ENCODE measurements around the gene ASTN2. TPM values are rescaled to one million over a fixed set of nuclear protein-coding genes. Genes with fewer than 3 reads are reported as not detected.
A peak's percentile ranks its signal among the peaks of the same experiment; 100 is the strongest.

The ASTN2 gene
- total RNA-seq, 1 donor from 2014 or later, result 13.6 TPM

DNA sequence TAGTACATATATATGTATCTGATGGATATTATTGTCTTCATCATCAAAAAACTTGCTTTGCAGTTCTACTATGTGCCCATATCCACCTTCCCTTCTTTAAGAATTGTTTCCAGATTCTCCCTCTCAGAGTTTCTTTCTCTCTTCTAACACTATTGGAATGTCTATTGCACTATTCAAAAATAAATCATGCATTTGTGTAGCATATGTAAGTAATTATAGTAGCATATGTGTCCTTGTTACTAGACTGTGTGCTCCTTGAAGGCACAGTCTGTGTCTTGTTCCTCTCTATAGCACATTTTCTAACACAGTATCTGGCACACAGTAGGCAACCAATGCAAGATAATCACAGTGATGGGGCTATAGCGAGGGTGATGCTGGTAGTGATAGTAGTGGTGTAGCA is 771.2 kb downstream of the ASTN2 start:
- Mint-ChIP-seq H3K9me3 (ENCODE audit: unreplicated experiment) (no peaks in the 10 kb centered on the region), H3K27me3 (ENCODE audit: low read depth, unreplicated experiment) (no peaks in the 10 kb centered on the region), H3K4me1 (ENCODE audit: low read depth, unreplicated experiment) (peaks cover 15% of the 10 kb centered on the region), H3K27ac (ENCODE audit: unreplicated experiment) (no peak overlapping the region), H3K4me3 (ENCODE audit: unreplicated experiment) (no peak overlapping the region), H3K36me3 (ENCODE audit: low read depth, unreplicated experiment) (no peaks in the 10 kb centered on the region)
- Histone ChIP-seq H3K4me2 (ENCODE audit: low read length) (no peak overlapping the region), H3K27me3 (ENCODE audit: insufficient read depth, low read length) (no peaks in the 10 kb centered on the region), H3K36me3 (ENCODE audit: insufficient read depth, low read length) (no peaks in the 10 kb centered on the region), H3K79me2 (ENCODE audit: insufficient read depth, low read length) (no peaks in the 10 kb centered on the region), H2AFZ (ENCODE audit: low read depth, low read length) (no peak overlapping the region), H3K27ac (ENCODE audit: low read depth, low read length) (no peak overlapping the region), H3K9ac (ENCODE audit: low read length) (no peak overlapping the region), H3K4me3 (ENCODE audit: insufficient read depth, low read depth, low read length) (no peak overlapping the region), H4K20me1 (ENCODE audit: insufficient read depth, low read length) (no peaks in the 10 kb centered on the region), H3K9me3 (ENCODE audit: insufficient read depth, low read depth, low read length) (no peaks in the 10 kb centered on the region), H3K4me1 (ENCODE audit: insufficient read depth, low read length) (no peaks in the 10 kb centered on the region)
- peak; percentile 11 for DNase-seq (ENCODE audit: low read depth)
- no peak for TF ChIP-seq EZH2 (IDR thresholded peaks at IDR 0.05; ENCODE audit: insufficient read depth, low read length)
- TF ChIP-seq, protein P1, sequence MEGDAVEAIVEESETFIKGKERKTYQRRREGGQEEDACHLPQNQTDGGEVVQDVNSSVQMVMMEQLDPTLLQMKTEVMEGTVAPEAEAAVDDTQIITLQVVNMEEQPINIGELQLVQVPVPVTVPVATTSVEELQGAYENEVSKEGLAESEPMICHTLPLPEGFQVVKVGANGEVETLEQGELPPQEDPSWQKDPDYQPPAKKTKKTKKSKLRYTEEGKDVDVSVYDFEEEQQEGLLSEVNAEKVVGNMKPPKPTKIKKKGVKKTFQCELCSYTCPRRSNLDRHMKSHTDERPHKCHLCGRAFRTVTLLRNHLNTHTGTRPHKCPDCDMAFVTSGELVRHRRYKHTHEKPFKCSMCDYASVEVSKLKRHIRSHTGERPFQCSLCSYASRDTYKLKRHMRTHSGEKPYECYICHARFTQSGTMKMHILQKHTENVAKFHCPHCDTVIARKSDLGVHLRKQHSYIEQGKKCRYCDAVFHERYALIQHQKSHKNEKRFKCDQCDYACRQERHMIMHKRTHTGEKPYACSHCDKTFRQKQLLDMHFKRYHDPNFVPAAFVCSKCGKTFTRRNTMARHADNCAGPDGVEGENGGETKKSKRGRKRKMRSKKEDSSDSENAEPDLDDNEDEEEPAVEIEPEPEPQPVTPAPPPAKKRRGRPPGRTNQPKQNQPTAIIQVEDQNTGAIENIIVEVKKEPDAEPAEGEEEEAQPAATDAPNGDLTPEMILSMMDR (IDR thresholded peaks at IDR 0.05; ENCODE audit: insufficient read depth, low read depth, low read length), result no peak
- FAIRE-seq, result no peak

DNA sequence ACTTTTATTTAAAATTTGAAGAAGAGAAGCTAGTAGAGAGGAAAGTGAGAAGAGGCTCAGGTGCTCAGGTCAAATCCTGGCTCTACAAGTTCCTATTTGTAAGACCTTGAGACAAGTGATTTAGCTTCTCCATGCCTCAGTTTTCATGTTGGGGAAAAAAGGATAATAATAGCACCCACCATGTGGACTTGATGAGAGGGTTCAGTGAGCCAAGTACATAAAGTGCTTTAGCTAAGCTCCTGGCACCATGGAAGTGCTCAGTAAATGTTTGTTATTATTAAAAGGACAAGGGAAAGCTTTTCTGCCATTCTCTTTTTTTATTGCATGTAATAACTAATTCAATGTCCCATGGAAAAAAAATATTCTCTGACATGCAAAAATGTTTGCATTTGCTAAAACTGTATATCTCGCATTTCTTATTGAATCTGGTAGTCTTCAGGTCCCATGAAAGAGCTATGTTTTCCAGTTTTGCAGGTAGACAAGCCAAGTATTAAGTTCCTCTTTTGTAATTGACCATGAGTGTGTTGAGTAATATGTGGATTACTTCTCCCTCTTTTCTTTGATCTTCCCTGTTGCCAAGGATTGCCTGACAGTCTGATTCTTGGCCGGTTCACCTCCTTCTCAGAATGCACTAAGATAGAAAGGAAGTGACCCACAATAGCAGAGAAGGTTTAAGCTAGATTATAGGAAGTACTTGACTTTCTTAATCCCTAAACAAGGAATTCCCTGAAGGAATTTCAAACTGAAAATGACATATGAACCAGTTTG is 773.4 kb downstream of the ASTN2 start:
- Histone ChIP-seq H2AFZ (ENCODE audit: low read depth, low read length) (no peak overlapping the region), H3K27me3 (ENCODE audit: insufficient read depth, low read length) (no peaks in the 10 kb centered on the region), H3K4me2 (ENCODE audit: low read length) (no peak overlapping the region), H3K79me2 (ENCODE audit: insufficient read depth, low read length) (no peaks in the 10 kb centered on the region), H3K9me3 (ENCODE audit: insufficient read depth, low read depth, low read length) (no peaks in the 10 kb centered on the region), H3K9ac (ENCODE audit: low read length) (no peak overlapping the region), H3K4me3 (ENCODE audit: insufficient read depth, low read depth, low read length) (no peak overlapping the region), H3K27ac (ENCODE audit: low read depth, low read length) (no peak overlapping the region), H3K36me3 (ENCODE audit: insufficient read depth, low read length) (no peaks in the 10 kb centered on the region), H3K4me1 (ENCODE audit: insufficient read depth, low read length) (no peaks in the 10 kb centered on the region), H4K20me1 (ENCODE audit: insufficient read depth, low read length) (no peaks in the 10 kb centered on the region)
- H3K9me3 Mint-ChIP-seq (ENCODE audit: unreplicated experiment), result peaks cover 3% of the 10 kb centered on the region
- no peak overlapping the region for H3K27ac Mint-ChIP-seq (ENCODE audit: unreplicated experiment)
- no peak overlapping the region for H3K4me3 Mint-ChIP-seq (ENCODE audit: unreplicated experiment)
- H3K27me3 Mint-ChIP-seq (ENCODE audit: low read depth, unreplicated experiment), result no peaks in the 10 kb centered on the region
- no peak for TF ChIP-seq EZH2 (IDR thresholded peaks at IDR 0.05; ENCODE audit: insufficient read depth, low read length)
- TF ChIP-seq, protein P1 (IDR thresholded peaks at IDR 0.05; ENCODE audit: insufficient read depth, low read depth, low read length), result no peak
- DNase-seq (ENCODE audit: low read depth) (peak; percentile 5), FAIRE-seq (no peak)
- peaks cover 15% of the 10 kb centered on the region for H3K4me1 Mint-ChIP-seq (ENCODE audit: low read depth, unreplicated experiment)
- peaks cover 6% of the 10 kb centered on the region for H3K36me3 Mint-ChIP-seq (ENCODE audit: low read depth, unreplicated experiment)

DNA sequence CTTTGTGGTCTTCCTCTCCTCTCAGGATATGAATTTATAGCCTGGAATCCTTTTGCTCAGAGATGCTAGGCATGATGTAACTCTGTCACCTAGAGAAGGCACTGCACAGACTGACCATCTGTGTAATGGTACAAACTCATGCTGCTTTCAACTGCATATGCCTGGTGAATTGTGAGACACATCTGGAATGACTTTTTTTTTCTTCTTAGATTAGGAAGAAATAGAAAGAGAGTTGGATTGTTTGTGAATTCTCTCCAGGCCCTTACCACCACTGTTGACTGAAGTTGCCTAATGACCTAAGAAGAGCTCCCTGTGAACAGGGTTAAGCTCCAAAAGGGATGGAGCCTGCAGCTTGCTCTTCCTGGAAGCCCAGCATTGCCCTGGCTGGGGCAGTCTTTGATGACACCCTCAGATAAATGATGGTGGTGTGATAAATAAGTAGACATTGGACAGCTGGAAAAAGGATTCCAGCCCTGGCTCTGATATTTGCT is 775.6 kb downstream of the ASTN2 start:
- peak; percentile 73 for FAIRE-seq
- no peaks in the 10 kb centered on the region for H3K9me3 ChIP-seq (ENCODE audit: insufficient read depth, low read depth, low read length)
- DNase-seq (ENCODE audit: low read depth), result peak; percentile 62
- H3K4me2 ChIP-seq (ENCODE audit: low read length), result no peak overlapping the region
- H3K27ac Mint-ChIP-seq (ENCODE audit: unreplicated experiment), result peak overlapping the region; percentile 12
- no peak overlapping the region for H3K4me3 ChIP-seq (ENCODE audit: insufficient read depth, low read depth, low read length)
- peaks cover 3% of the 10 kb centered on the region for H3K9me3 Mint-ChIP-seq (ENCODE audit: unreplicated experiment)
- H3K27me3 Mint-ChIP-seq (ENCODE audit: low read depth, unreplicated experiment), result no peaks in the 10 kb centered on the region
- H3K4me1 ChIP-seq (ENCODE audit: insufficient read depth, low read length), result no peaks in the 10 kb centered on the region
- peak overlapping the region; percentile 20 for H3K4me3 Mint-ChIP-seq (ENCODE audit: unreplicated experiment)
- H3K27ac ChIP-seq (ENCODE audit: low read depth, low read length), result no peak overlapping the region
- H3K36me3 ChIP-seq (ENCODE audit: insufficient read depth, low read length), result no peaks in the 10 kb centered on the region
- H4K20me1 ChIP-seq (ENCODE audit: insufficient read depth, low read length), result no peaks in the 10 kb centered on the region
- peaks cover 6% of the 10 kb centered on the region for H3K36me3 Mint-ChIP-seq (ENCODE audit: low read depth, unreplicated experiment)
- H2AFZ ChIP-seq (ENCODE audit: low read depth, low read length), result no peak overlapping the region
- no peaks in the 10 kb centered on the region for H3K27me3 ChIP-seq (ENCODE audit: insufficient read depth, low read length)
- H3K79me2 ChIP-seq (ENCODE audit: insufficient read depth, low read length), result no peaks in the 10 kb centered on the region
- TF ChIP-seq, protein P1 (IDR thresholded peaks at IDR 0.05; ENCODE audit: insufficient read depth, low read depth, low read length), result no peak
- no peak for TF ChIP-seq EZH2 (IDR thresholded peaks at IDR 0.05; ENCODE audit: insufficient read depth, low read length)
- H3K4me1 Mint-ChIP-seq (ENCODE audit: low read depth, unreplicated experiment), result peaks cover 15% of the 10 kb centered on the region
- no peak overlapping the region for H3K9ac ChIP-seq (ENCODE audit: low read length)
